ENCODE results near the gene TSPAN13. TPM values are rescaled to one million over a fixed set of nuclear protein-coding genes. Genes with fewer than 3 reads are reported as not detected.
"Not testable (repeated sequence)": the region's sequence is repeated elsewhere in the genome, so short reads cannot be mapped to it uniquely, and the experiment has no call there.

TSPAN13 gene
- polyA plus RNA-seq, 5 donors = 125 to 175 (median 138) TPM

DNA sequence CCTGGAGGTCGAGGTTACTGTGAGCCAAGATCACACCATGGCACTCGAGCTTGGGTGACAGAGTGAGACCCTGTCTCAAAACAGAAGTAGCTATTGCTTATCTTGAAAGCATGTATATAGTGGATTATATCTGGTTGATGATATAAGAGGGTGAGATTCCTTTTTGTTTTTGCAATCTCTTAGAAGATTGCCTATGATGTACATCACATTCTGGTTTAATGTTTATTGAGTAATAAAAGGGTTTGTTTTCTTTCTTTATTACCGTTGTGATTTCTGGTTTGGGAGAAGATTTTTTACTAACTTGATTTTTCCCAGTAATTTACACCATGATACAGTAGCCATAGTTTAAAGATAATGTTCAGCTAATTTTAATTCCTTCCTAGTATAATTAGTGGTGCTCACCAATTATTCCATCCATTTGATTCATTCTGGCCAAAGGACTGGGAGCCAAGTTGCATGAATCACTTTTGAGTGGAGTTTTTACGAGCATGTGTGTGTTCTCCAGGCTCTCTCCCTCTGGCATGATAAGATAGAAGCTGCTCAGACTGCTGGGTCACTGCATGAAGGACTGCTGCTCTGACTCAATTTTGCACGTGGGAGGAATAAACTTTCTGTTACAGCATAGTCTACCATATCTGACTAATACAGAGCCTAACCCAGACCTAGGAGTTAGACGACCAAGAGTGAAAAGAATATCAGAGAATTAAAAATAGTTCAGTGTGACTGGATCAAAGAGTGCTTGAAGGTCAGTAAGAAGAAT is 13.5 kb upstream of the TSPAN13 start:
- peak in 1 of 2 donors; percentile 21 for DNase-seq

DNA sequence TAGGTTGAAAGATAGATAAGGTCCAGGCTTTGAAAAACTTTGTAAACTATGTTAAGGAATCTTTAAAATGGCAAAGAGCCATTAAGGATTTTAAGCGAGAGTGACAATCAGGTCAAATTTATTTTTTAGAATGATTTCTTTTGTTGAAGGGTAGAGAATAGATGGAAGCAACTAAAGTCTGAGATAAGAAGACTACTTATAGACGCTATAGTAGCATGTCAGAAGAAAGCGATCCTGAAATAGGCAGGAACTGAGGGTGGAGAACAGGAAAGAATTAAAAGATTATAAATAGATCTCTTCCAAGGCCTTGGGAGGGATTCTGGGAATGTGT is 13.0 kb upstream of the TSPAN13 start:
- no peak for DNase-seq

- DNase-seq = no peak
Measured at GRCh38 chr7:16740996-16741395, 12.6 kb upstream of the TSPAN13 start.

DNA sequence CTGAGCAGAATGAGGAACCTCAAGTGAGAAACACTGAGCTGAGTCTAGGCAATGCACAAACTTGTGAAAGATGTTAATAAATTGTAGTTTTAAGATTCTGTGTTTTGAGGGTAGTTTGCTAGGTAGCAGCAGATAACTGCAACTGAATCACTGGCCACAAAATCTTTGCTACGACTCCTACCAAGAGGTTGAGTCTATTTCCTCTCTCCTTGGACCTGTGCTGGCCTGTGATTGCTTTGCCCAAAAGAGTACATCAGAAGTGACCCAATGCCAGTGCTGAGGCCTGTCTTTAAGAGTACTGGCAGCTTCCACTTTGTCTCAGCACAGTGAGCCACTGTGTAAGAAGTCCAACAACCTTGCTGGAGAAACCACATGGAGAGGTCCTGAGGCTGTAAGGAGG is 11.9 kb upstream of the TSPAN13 start:
- no peak for DNase-seq

DNA sequence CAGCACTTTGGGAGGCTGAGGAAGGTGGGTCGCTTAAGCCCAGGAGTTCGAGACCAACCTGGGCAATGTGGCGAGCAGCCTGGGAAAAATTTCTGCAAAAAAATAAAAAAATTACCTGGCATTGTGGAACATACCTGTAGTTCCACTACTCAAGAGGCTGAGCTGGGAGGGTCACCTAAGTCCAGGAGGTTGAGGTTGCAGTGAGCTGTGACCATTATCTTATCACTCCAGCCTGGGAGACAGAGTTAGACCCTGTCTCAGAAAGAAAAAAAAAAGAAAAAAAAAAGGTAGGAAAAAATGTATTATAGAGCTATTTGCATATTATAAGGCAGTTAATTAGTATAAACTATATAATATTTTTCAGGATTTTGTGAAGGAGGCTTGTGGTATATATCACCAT is 11.0 kb upstream of the TSPAN13 start:
- no peak for DNase-seq

GRCh38 chr7:16743236-16743635 is 10.3 kb upstream of the TSPAN13 start:
- DNase-seq = peak; percentile 63

GRCh38 chr7:16744518-16745250 is 8.9 kb upstream of the TSPAN13 start:
- no peak for DNase-seq

DNA sequence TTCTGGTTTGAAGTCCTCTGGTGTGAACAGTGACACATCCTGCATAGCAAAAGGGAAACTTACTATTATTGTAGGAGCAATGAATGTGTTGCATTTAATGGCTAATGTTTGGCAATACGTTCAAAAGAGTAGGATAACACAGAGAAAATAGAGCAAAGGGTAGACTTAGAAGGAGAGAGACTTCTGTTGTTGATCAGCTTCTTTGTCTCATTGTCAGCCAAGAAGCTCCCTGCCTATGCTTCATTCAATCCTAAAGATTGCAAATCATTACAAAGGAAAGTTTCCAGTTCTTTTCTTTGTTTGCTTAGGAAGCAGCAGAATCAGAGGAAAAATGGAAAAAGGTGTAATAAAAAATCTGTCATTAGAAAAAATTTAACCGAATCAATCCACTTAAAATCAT is 7.9 kb upstream of the TSPAN13 start:
- DNase-seq = no peak

GRCh38 chr7:16747102-16747501 is 6.5 kb upstream of the TSPAN13 start:
- peak; percentile 60 to 67 for DNase-seq

GRCh38 chr7:16753932-16754855 is 639 bp downstream of the TSPAN13 start:
- peak; percentile 36 to 42 for DNase-seq

GRCh38 chr7:16754856-16755317 is 1.3 kb downstream of the TSPAN13 start:
- DNase-seq = no peak

GRCh38 chr7:16755397-16755796 is 1.8 kb downstream of the TSPAN13 start:
- DNase-seq = peak in 1 of 2 donors; percentile 20

DNA sequence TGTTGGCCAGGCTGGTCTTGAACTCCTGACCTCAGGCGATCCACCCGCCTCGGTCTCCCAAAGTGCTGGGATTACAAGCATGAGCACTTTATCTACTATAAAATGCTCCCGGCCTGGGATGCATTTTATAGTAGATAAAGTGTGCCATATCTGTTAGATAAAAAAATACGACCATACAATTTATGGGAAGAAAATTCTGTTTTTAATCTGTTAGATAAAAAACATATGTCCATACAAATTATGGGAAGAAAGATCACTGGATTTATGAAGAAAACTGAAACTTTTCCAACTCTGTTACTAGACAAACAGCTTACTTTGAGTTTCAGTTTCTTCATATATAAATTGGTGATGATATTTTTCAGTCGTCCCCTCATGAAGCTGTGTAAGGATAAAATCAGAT is 4.5 kb downstream of the TSPAN13 start:
- DNase-seq = no peak

DNA sequence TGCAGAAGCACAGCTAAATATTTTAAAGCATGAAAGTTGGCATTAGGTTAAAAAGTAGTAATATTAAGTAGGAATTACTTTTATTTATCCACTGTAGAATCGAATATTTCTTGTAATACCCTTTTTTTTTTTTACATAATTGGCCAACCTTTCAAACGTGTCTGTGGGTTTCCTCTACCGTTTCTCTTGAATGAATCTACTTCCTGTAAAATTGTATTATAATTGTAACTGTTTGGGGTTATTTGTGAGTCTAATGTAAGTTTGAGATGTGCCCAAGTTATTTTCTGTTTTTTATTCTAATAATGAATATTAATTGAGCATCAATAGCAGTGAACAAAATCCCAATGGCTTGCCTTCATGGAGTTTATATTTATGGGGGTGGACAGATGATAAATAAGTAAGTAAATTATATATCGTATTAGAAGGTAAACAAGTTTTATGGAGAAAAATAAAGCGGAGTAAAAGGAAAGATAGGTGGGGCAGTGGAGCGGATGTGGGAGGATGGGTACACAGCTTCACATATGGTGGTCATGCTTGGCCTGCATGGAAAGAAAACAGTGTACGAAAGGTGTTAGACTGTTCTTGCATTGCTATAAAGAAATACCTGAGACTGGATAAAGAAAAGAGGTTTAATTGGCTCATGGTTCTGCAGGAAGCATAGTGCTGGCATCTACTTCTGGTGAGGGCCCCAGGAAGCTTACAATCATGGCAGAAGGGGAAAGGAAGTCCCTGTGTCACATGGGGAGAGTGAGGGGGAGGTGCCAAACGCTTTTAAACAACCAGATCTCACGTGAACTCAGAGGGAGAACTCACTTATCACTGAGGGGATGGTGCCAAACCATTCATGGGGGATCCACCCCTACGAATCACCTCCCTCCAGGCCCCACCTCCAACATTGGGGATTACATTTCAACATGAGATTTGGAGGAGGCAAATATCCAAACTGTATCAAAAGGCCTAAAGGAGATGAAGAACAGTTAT is 5.4 kb downstream of the TSPAN13 start:
- DNase-seq = no peak

- DNase-seq = no peak
Measured at GRCh38 chr7:16759840-16760239, 6.3 kb downstream of the TSPAN13 start.

GRCh38 chr7:16762177-16762576 is 8.6 kb downstream of the TSPAN13 start:
- DNase-seq = no peak

- DNase-seq = no peak
Measured at GRCh38 chr7:16764942-16765341, 11.4 kb downstream of the TSPAN13 start.

DNA sequence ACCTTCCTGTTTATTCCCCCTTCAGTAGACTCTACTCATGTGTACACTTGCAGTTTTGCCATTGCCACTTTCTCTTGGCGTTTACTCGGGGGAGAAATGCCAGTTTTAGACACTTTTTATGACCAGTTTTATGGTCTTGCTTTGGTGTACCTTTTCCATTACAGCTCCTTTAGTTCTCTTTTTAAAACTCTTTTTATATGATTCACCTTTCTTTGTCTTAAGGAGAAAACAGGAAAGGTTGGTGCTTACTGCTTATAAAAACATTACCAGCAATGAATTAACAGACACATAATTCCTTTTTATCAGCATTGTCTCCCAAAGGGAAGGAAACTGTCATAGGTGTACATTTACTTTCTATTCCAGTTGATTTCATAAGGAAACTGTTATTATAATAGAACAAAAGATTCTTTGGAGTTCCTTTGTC is 11.9 kb downstream of the TSPAN13 start:
- no peak for DNase-seq

DNA sequence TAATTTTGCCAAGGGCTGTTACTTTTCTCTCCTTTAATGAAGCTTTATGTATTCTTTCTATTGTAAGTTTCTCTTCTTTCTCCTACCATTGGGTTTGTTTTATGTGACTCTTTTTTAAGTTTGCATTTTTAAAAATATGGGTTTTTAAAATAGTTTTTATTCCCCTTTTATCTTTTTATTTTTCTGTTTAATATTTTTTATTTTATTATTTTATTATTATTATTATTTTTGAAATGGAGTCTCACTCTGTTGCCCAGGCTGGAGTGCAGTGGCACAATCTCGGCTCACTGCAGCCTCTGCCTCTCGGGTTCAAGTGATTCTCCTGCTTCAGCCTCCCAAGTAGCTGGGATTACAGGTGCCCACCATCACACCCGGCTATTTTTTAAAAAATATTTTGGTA is 16.4 kb downstream of the TSPAN13 start:
- DNase-seq = not testable (repeated sequence)

GRCh38 chr7:16770657-16771329 is 17.2 kb downstream of the TSPAN13 start:
- no peak for DNase-seq
